Fibroblast of lung (primary cell): ENCODE data around the gene WDR27. TPM values are rescaled to one million over a fixed set of nuclear protein-coding genes. Genes with fewer than 3 reads are reported as not detected.

Experiments used
- DNase-seq, 2 donors: peaks; one replicate each; pipeline versions ENCODE4 v3.0.0 to v3.0.0-alpha.2; 2010; ENCODE audit warnings: low read depth in 2 of 2
- H2AFZ ChIP-seq: 2 replicates; pipeline ENCODE4 v1.5.1; 2012; ENCODE audit warnings: low read length, control low read depth, inconsistent platforms
- H3K27ac ChIP-seq: 2 replicates; pipeline ENCODE4 v1.5.1; 2011; ENCODE audit warnings: low read length, control low read depth; ENCODE audit not compliant: insufficient read depth
- H3K27me3 ChIP-seq: 2 replicates; pipeline ENCODE4 v1.5.1; 2011; ENCODE audit warnings: mild to moderate bottlenecking, low read length; ENCODE audit not compliant: control insufficient read depth, insufficient read depth
- H3K36me3 ChIP-seq: 2 replicates; pipeline ENCODE4 v1.5.1; 2011; ENCODE audit warnings: low read length; ENCODE audit not compliant: control insufficient read depth, insufficient read depth
- H3K4me1 ChIP-seq: 2 replicates; pipeline ENCODE4 v1.5.1; 2011; ENCODE audit warnings: low read length; ENCODE audit not compliant: control insufficient read depth, insufficient read depth; ENCODE audit errors: extremely low read depth
- H3K4me2 ChIP-seq: 2 replicates; pipeline ENCODE4 v1.5.1; 2011; ENCODE audit warnings: low read length, control low read depth; ENCODE audit not compliant: insufficient read depth; ENCODE audit errors: extremely low read depth
- H3K4me3 ChIP-seq, 4 experiments: fragments of 200-600 bp in 1 of 4; sonication (generic) in 1 of 4; replicated peaks in 1 of 4; 2 replicates each; pipeline ENCODE4 v1.5.1; 2011 to 2016; ENCODE audit warnings: low read length in 4 of 4, low read depth in 3 of 4, mild to moderate bottlenecking in 3 of 4, control low read depth in 2 of 4, inconsistent platforms in 1 of 4, mixed read lengths in 1 of 4; ENCODE audit not compliant: insufficient read depth in 1 of 4; ENCODE audit errors: control extremely low read depth in 1 of 4
- H3K79me2 ChIP-seq: 2 replicates; pipeline ENCODE4 v1.5.1; 2012; ENCODE audit warnings: mild to moderate bottlenecking, low read length, inconsistent platforms; ENCODE audit not compliant: control insufficient read depth, insufficient read depth
- H3K9ac ChIP-seq: 2 replicates; pipeline ENCODE4 v1.5.1; 2011; ENCODE audit warnings: mild to moderate bottlenecking, low read length, control low read depth; ENCODE audit not compliant: insufficient read depth
- H3K9me3 ChIP-seq: 2 replicates; pipeline ENCODE4 v1.5.1; 2012; ENCODE audit warnings: low read depth, low read length; ENCODE audit not compliant: control insufficient read depth, insufficient read depth
- H4K20me1 ChIP-seq: 2 replicates; pipeline ENCODE4 v1.5.1; 2011; ENCODE audit warnings: low read length; ENCODE audit not compliant: control insufficient read depth, insufficient read depth; ENCODE audit errors: extremely low read depth
- EZH2 ChIP-seq: IDR thresholded peaks from 2 replicates; pipeline ENCODE4 v1.5.1; 2012; ENCODE audit warnings: low read length, control low read depth, mild to moderate bottlenecking; ENCODE audit errors: missing control alignments
- polyA plus RNA-seq, 2 donors: library from polyadenylated mRNA; depleted of rRNA in 1 of 2; stranded (reverse) in 1 of 2; unstranded in 1 of 2; fragments of >200 nt; gene quantifications; 2 replicates each; pipeline ENCODE4 v1.2.1, GENCODE V29; 2011 to 2012; ENCODE audit warnings: missing spikeins in 1 of 2
- total RNA-seq: library from RNA; depleted of rRNA; stranded (reverse); fragments of >200 nt; gene quantifications from 2 replicates; pipeline ENCODE4 v1.2.1, GENCODE V29; 2014
- TF ChIP-seq, protein P1 (sequence below), 2 donors: IDR thresholded peaks in 1 of 2; conservative IDR thresholded peaks in 1 of 2; 1 replicate in 1 of 2; 2 replicates in 1 of 2; pipeline ENCODE4 v1.5.1; 2011 to 2012; ENCODE audit warnings: low read length in 2 of 2, control low read depth in 1 of 2, inconsistent platforms in 1 of 2, low read depth in 1 of 2, mild to moderate bottlenecking in 1 of 2

WDR27 gene
- total and polyA plus RNA-seq, 2 donors (not counting 1 experiment from before 2014, with no cell fraction given), result 8.8 to 23.3 TPM

GRCh38 chr6:169449221-169449620 lies 252.6 kb downstream of the WDR27 start:
- Histone ChIP-seq H4K20me1 (no peaks in the 10 kb centered on the region), H3K4me1 (peaks cover 8% of the 10 kb centered on the region), H3K4me2 (no peak overlapping the region), H3K27me3 (no peaks in the 10 kb centered on the region), H3K4me3 (no peak overlapping the region), H2AFZ (no peak overlapping the region), H3K79me2 (no peaks in the 10 kb centered on the region), H3K9me3 (no peaks in the 10 kb centered on the region), H3K36me3 (no peaks in the 10 kb centered on the region), H3K9ac (no peak overlapping the region), H3K27ac (no peak overlapping the region)
- no peak for DNase-seq
- TF ChIP-seq, protein P1, sequence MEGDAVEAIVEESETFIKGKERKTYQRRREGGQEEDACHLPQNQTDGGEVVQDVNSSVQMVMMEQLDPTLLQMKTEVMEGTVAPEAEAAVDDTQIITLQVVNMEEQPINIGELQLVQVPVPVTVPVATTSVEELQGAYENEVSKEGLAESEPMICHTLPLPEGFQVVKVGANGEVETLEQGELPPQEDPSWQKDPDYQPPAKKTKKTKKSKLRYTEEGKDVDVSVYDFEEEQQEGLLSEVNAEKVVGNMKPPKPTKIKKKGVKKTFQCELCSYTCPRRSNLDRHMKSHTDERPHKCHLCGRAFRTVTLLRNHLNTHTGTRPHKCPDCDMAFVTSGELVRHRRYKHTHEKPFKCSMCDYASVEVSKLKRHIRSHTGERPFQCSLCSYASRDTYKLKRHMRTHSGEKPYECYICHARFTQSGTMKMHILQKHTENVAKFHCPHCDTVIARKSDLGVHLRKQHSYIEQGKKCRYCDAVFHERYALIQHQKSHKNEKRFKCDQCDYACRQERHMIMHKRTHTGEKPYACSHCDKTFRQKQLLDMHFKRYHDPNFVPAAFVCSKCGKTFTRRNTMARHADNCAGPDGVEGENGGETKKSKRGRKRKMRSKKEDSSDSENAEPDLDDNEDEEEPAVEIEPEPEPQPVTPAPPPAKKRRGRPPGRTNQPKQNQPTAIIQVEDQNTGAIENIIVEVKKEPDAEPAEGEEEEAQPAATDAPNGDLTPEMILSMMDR (conservative IDR thresholded peaks at IDR 0.05 in 1 of 2, IDR thresholded peaks at IDR 0.05 in 1 of 2; ENCODE audit: low read depth in 1 of 2, low read length in 2 of 2), result no peak
- TF ChIP-seq EZH2, result no peak

- H3K27me3 ChIP-seq, result no peaks in the 10 kb centered on the region
- no peak overlapping the region for H3K27ac ChIP-seq
- H3K9ac ChIP-seq, result no peak overlapping the region
- no peaks in the 10 kb centered on the region for H4K20me1 ChIP-seq
- no peak overlapping the region for H3K4me3 ChIP-seq
- no peaks in the 10 kb centered on the region for H3K79me2 ChIP-seq
- H3K4me1 ChIP-seq, result no peaks in the 10 kb centered on the region
- DNase-seq, result no peak
- H3K4me2 ChIP-seq, result no peak overlapping the region
- no peak overlapping the region for H2AFZ ChIP-seq
- H3K36me3 ChIP-seq, result no peaks in the 10 kb centered on the region
- H3K9me3 ChIP-seq, result no peaks in the 10 kb centered on the region
- TF ChIP-seq, protein P1 (conservative IDR thresholded peaks at IDR 0.05 in 1 of 2, IDR thresholded peaks at IDR 0.05 in 1 of 2; ENCODE audit: low read depth in 1 of 2, low read length in 2 of 2), result no peak
- TF ChIP-seq EZH2, result no peak
These were observed 255.9 kb downstream of the WDR27 start for GRCh38 chr6:169445661-169446581.

- TF ChIP-seq EZH2, result no peak
- TF ChIP-seq, protein P1 (conservative IDR thresholded peaks at IDR 0.05 in 1 of 2, IDR thresholded peaks at IDR 0.05 in 1 of 2; ENCODE audit: low read depth in 1 of 2, low read length in 2 of 2), result peak in 1 of 2 donors; percentile 4
- Histone ChIP-seq H3K4me1 (no peaks in the 10 kb centered on the region), H3K36me3 (no peaks in the 10 kb centered on the region), H3K27ac (no peak overlapping the region), H3K79me2 (no peaks in the 10 kb centered on the region), H3K4me2 (no peak overlapping the region), H3K27me3 (no peaks in the 10 kb centered on the region), H3K9me3 (no peaks in the 10 kb centered on the region), H2AFZ (no peak overlapping the region), H3K4me3 (no peak overlapping the region), H3K9ac (no peak overlapping the region), H4K20me1 (no peaks in the 10 kb centered on the region)
- DNase-seq, result no peak
These were observed 256.6 kb downstream of the WDR27 start for GRCh38 chr6:169445227-169445626.
